Tibial nerve (tissue), 4 donors: ENCODE data around the gene MET. TPM values are rescaled to one million over a fixed set of nuclear protein-coding genes. Genes with fewer than 3 reads are reported as not detected.
"Not testable (repeated sequence)": the region's sequence is repeated elsewhere in the genome, so short reads cannot be mapped to it uniquely, and the experiment has no call there.

Experiments
- DNase-seq, 2 donors: peaks; one replicate each; pipeline ENCODE4 v3.0.0-alpha.2; 2019; ENCODE audit warnings: low spot score in 2 of 2
- H3K27ac ChIP-seq, 4 donors: fragments of 200-600 bp; sonication (generic) in 3 of 4; one replicate each; pipeline ENCODE4 v1.5.1; 2017 to 2019; ENCODE audit warnings: mild to moderate bottlenecking in 1 of 4
- H3K27me3 ChIP-seq, 2 donors: fragments of 200-600 bp; sonication (generic) in 1 of 2; one replicate each; pipeline versions ENCODE4 v1.5.1 to v1.6.0; 2017 to 2019
- H3K36me3 ChIP-seq, 3 donors: fragments of 200-600 bp; sonication (generic); one replicate each; pipeline ENCODE4 v1.5.1; 2018 to 2019
- H3K4me1 ChIP-seq, 4 donors: fragments of 200-600 bp; sonication (generic) in 3 of 4; one replicate each; pipeline ENCODE4 v1.5.1; 2017 to 2019
- H3K4me3 ChIP-seq, 4 donors: fragments of 200-600 bp; sonication (generic) in 3 of 4; one replicate each; pipeline ENCODE4 v1.5.1; 2017 to 2019; ENCODE audit warnings: mild to moderate bottlenecking in 1 of 4, moderate library complexity in 1 of 4
- H3K9me3 ChIP-seq, 4 donors: fragments of 200-600 bp; sonication (generic) in 3 of 4; one replicate each; pipeline ENCODE4 v1.5.1; 2017 to 2019
- CTCF ChIP-seq, 5 experiments: fragments of 200-600 bp in 3 of 5; fragments of 450-650 bp in 2 of 5; sonication (generic) in 3 of 5; IDR thresholded peaks; one replicate each; pipeline ENCODE4 v1.5.1; 2016 to 2019; ENCODE audit warnings: antibody characterized with exemption in 5 of 5, mild to moderate bottlenecking in 3 of 5, moderate library complexity in 2 of 5
- EP300 ChIP-seq, 2 donors: sonication (generic); formaldehyde crosslinking; IDR thresholded peaks; one replicate each; pipeline ENCODE4 v1.6.1; 2017; ENCODE audit warnings: antibody characterized with exemption in 2 of 2, mild to moderate bottlenecking in 1 of 2
- POLR2A ChIP-seq, 2 donors: fragments of 450-650 bp; IDR thresholded peaks; one replicate each; pipeline ENCODE4 v1.6.1; 2017; ENCODE audit warnings: antibody characterized with exemption in 2 of 2, mild to moderate bottlenecking in 2 of 2, moderate library complexity in 2 of 2
- WGBS, 2 donors: methylation state at CpG; one replicate each; pipeline ENCODE4 v1.1.5; 2018; 5-methylcytosine and 5-hydroxymethylcytosine counted together
- total RNA-seq, 4 donors: library from RNA; depleted of rRNA; stranded (reverse); fragments of >200 nt; gene quantifications; one replicate each; pipeline ENCODE4 v1.1.0, GENCODE V29; 2016

The MET gene
- total RNA-seq, 4 donors from 2014 or later = 22.6 to 49.8 (median 37.1) TPM

GRCh38 chr7:116740755-116741462, 68.9 kb downstream of the MET start:
- Histone ChIP-seq H3K9me3 (no peaks in the 10 kb centered on the region), H3K4me3 (no peak overlapping the region), H3K27me3 (no peaks in the 10 kb centered on the region), H3K36me3 (peaks cover 0 to 24% (median 0%) of the 10 kb centered on the region in 3 donors), H3K4me1 (peaks cover 0 to 17% (median 0%) of the 10 kb centered on the region in 4 donors), H3K27ac (no peak overlapping the region)
- no peak for DNase-seq
- 92% methylated on average over 9 of the region's 9 CpGs for WGBS, 2 donors
- no peak for TF ChIP-seq POLR2A (IDR thresholded peaks at IDR 0.05)
- no peak for TF ChIP-seq CTCF (IDR thresholded peaks at IDR 0.05)
- no peak for TF ChIP-seq EP300 (IDR thresholded peaks at IDR 0.05)

- TF ChIP-seq EP300 (IDR thresholded peaks at IDR 0.05) = no peak
- TF ChIP-seq CTCF (IDR thresholded peaks at IDR 0.05) = no peak
- TF ChIP-seq POLR2A (IDR thresholded peaks at IDR 0.05) = no peak
- no peak overlapping the region for H3K4me3 ChIP-seq
- 73 to 80% methylated on average over 7 of the region's 7 CpGs for WGBS, 2 donors
- peaks cover 0 to 17% (median 0%) of the 10 kb centered on the region in 4 donors for H3K4me1 ChIP-seq
- H3K36me3 ChIP-seq = peaks cover 0 to 24% (median 0%) of the 10 kb centered on the region in 3 donors
- DNase-seq = no peak
- H3K27me3 ChIP-seq = no peaks in the 10 kb centered on the region
- no peak overlapping the region for H3K27ac ChIP-seq
- H3K9me3 ChIP-seq = no peaks in the 10 kb centered on the region
Observed at GRCh38 chr7:116741625-116742316, 69.8 kb downstream of the MET start.

GRCh38 chr7:116742641-116743040, 70.6 kb downstream of the MET start:
- Histone ChIP-seq H3K9me3 (peaks cover 0 to 2% (median 0%) of the 10 kb centered on the region in 4 donors), H3K4me3 (no peak overlapping the region), H3K4me1 (peaks cover 0 to 9% (median 0%) of the 10 kb centered on the region in 4 donors), H3K36me3 (peaks cover 0 to 24% (median 0%) of the 10 kb centered on the region in 3 donors), H3K27me3 (no peaks in the 10 kb centered on the region), H3K27ac (no peak overlapping the region)
- no peak for TF ChIP-seq EP300 (IDR thresholded peaks at IDR 0.05)
- TF ChIP-seq CTCF (IDR thresholded peaks at IDR 0.05) = no peak
- DNase-seq = no peak
- 82 to 90% methylated on average over 6 of the region's 6 CpGs for WGBS, 2 donors

GRCh38 chr7:116743835-116744234, 71.8 kb downstream of the MET start:
- WGBS, 2 donors = 73 to 77% methylated on average over 2 of the region's 2 CpGs
- not testable (repeated sequence) for H3K27me3 ChIP-seq, H3K4me3 ChIP-seq, H3K4me1 ChIP-seq, H3K27ac ChIP-seq, DNase-seq
- Histone ChIP-seq H3K36me3 (peaks cover 0 to 24% (median 0%) of the 10 kb centered on the region in 3 donors), H3K9me3 (peaks cover 0 to 13% (median 0%) of the 10 kb centered on the region in 4 donors)

GRCh38 chr7:116746388-116746787, 74.4 kb downstream of the MET start:
- H3K4me3 ChIP-seq, H3K27me3 ChIP-seq, H3K4me1 ChIP-seq, DNase-seq, H3K27ac ChIP-seq: not testable (repeated sequence)
- 91 to 93% methylated on average over 5 of the region's 5 CpGs for WGBS, 2 donors
- Histone ChIP-seq H3K36me3 (peaks cover 0 to 13% (median 0%) of the 10 kb centered on the region in 3 donors), H3K9me3 (peaks cover 0 to 30% (median 0%) of the 10 kb centered on the region in 4 donors)

GRCh38 chr7:116751070-116751469, 79.1 kb downstream of the MET start:
- H3K36me3 ChIP-seq, H3K4me3 ChIP-seq, H3K4me1 ChIP-seq, H3K27me3 ChIP-seq, H3K27ac ChIP-seq, DNase-seq: not testable (repeated sequence)
- 97 to 98% methylated on average over 4 of the region's 4 CpGs for WGBS, 2 donors
- H3K9me3 ChIP-seq = peaks cover 0 to 30% (median 0%) of the 10 kb centered on the region in 4 donors
